ENCODE measurements around the gene MLLT3.

MLLT3 gene

DNA sequence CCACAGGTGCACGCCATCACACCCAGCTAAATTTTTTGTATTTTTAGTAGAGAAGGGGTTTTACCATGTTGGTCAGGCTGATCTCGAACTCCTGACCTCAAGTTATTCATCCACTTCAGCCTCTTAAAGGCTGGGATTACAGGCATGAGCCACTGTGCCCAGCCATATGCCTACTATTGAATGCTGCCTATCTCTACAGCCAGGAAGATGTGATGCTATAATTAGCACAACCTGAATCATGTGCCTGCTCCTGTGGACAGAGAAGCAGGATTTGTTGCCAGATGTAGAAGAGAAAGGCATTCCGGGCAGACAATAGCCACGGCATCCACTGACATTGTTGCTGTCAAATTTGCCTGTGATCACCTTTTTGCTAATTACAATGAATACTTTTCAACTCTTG lies 24.4 kb upstream of the MLLT3 start:
- H3K4me3 ChIP-seq (ENCODE audit: control insufficient read depth, low read depth, low read length), result no peak overlapping the region
- TF ChIP-seq, protein P1, sequence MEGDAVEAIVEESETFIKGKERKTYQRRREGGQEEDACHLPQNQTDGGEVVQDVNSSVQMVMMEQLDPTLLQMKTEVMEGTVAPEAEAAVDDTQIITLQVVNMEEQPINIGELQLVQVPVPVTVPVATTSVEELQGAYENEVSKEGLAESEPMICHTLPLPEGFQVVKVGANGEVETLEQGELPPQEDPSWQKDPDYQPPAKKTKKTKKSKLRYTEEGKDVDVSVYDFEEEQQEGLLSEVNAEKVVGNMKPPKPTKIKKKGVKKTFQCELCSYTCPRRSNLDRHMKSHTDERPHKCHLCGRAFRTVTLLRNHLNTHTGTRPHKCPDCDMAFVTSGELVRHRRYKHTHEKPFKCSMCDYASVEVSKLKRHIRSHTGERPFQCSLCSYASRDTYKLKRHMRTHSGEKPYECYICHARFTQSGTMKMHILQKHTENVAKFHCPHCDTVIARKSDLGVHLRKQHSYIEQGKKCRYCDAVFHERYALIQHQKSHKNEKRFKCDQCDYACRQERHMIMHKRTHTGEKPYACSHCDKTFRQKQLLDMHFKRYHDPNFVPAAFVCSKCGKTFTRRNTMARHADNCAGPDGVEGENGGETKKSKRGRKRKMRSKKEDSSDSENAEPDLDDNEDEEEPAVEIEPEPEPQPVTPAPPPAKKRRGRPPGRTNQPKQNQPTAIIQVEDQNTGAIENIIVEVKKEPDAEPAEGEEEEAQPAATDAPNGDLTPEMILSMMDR (IDR thresholded peaks at IDR 0.05; ENCODE audit: control insufficient read depth, insufficient read depth, low read depth, low read length, missing control alignments), result no peak
- no peak for DNase-seq (ENCODE audit: low read depth)

DNA sequence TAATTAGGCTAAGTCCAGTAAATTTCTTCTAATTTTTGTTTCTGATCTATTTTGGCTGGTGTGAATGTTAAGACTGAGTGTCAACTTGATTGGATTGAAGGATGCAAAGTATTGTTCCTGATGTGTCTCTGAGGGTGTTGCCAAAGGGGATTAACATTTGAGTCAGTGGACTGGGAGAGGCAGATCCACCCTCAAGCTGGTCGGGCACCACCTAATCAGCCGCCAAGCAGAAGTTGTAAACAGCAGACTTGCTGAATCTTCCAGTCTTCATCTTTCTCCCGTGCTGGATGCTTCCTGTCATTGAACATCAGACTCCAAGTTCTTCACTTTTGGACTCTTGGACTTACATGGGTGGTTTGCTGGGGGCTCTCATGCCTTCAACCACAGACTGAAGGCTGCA lies 21.4 kb upstream of the MLLT3 start:
- TF ChIP-seq, protein P1 (IDR thresholded peaks at IDR 0.05; ENCODE audit: control insufficient read depth, insufficient read depth, low read depth, low read length, missing control alignments), result no peak
- no peak overlapping the region for H3K4me3 ChIP-seq (ENCODE audit: control insufficient read depth, low read depth, low read length)
- DNase-seq (ENCODE audit: low read depth), result no peak

DNA sequence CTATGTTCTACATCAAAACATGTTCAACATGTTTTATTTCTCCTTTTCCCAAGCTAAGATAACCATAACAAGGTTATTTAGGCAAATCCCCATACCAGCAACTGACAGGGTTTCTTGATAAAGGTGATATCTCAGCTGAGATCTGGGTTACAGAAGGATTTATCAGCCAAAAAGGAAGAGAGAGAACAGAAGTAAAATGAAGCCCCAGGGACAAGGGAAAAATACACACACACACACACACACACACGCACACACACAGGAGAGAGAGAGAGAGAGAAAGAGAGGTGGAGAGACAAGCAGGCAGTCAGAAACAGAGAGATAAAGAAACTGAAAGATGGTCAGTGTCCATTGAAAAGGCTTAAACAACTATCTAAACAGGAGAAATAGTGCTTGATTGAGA lies 19.7 kb upstream of the MLLT3 start:
- TF ChIP-seq, protein P1 (IDR thresholded peaks at IDR 0.05; ENCODE audit: control insufficient read depth, insufficient read depth, low read depth, low read length, missing control alignments), result no peak
- no peak for DNase-seq (ENCODE audit: low read depth)
- no peak overlapping the region for H3K4me3 ChIP-seq (ENCODE audit: control insufficient read depth, low read depth, low read length)

DNA sequence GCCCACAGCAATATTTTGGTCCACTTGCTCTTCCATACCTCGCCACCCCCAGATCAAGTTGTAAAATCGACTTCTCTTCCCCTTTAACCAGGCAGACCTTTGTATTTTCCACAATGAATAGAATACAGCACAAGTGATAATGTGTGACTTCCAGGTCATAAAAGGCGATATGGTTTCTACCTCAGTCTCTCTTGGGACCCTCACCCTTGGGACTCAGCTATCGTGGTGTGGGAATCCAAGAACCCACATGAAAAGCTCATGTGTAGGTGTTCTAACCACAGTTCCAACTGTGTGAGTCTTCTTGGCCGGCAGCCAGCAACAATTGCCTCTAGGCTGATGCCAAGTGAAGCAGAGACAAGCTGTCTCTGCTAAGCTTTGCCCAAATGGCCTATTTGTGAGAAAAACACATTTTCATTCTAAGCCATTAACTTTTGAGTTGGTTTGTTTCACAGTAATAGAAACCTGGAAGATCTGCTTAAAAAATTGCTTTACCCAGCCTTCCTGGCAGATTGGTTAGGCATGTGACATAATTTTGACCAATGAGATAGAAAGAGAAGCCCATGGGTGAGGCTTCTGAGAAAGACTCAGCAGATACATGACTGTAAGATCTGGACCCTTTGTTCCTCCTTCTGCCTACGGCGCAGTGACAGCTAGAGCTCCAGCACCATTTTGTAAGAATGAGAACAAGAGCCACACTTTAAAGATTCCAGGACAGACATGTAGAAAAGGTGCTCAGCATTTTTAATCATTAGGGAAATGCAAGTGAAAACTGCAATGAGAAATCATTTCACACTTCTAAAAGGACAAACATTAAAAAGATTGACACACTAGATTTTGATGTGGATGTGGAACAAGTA lies 18.3 kb upstream of the MLLT3 start:
- no peak overlapping the region for H3K4me3 ChIP-seq (ENCODE audit: control insufficient read depth, low read depth, low read length)
- TF ChIP-seq, protein P1 (IDR thresholded peaks at IDR 0.05; ENCODE audit: control insufficient read depth, insufficient read depth, low read depth, low read length, missing control alignments), result no peak
- DNase-seq (ENCODE audit: low read depth), result no peak

DNA sequence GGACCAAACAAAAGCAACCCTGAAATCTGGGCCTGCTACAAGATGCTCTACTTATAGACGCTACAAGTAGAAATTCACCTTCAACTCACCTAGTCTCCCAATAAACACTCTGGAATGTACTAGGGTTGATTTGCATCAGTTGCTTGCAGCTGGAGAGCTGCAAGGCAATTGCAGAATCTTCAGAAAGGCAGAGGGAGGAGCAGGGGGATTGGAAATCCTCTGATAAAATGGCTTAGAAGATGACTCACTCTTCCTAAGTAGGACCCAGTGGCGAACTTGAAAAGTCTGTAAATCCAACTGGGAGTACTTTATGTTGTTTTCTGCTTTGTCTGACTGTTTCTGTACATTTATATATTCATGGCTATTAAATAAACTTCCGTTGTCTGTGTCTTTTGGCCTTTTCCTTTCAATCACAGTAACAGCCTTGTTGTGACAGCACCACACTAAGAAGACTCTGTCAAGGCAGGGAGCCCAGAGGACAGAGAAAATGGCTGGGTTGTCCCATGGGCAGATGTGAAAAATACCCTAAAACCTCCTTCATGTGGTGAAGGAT lies 14.7 kb upstream of the MLLT3 start:
- no peak for DNase-seq (ENCODE audit: low read depth)
- no peak overlapping the region for H3K4me3 ChIP-seq (ENCODE audit: control insufficient read depth, low read depth, low read length)
- TF ChIP-seq, protein P1 (IDR thresholded peaks at IDR 0.05; ENCODE audit: control insufficient read depth, insufficient read depth, low read depth, low read length, missing control alignments), result no peak

DNA sequence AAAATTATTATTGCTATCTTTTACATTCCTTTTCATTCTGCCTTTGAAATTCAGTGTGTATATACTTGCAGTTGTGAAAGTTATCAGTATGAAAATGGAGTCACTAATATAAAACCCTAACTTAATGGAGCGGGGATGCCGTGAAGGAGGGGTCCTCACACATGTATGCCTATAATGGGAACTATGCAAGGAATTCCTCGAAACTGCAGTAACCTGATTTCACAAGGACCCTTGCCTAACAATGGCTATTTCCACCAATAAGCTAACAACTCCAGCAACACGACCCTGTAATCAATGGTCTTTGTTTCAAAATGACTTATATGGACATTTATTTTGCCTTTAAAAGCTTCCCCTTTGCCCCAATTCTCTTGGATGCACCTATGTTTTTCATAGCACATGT lies 12.6 kb upstream of the MLLT3 start:
- DNase-seq (ENCODE audit: low read depth), result no peak
- TF ChIP-seq, protein P1 (IDR thresholded peaks at IDR 0.05; ENCODE audit: control insufficient read depth, insufficient read depth, low read depth, low read length, missing control alignments), result no peak
- H3K4me3 ChIP-seq (ENCODE audit: control insufficient read depth, low read depth, low read length), result no peak overlapping the region
